GM12873 (cell line): ENCODE results near the gene COMP.

Experiments
- CTCF ChIP-seq: IDR thresholded peaks from 2 replicates; pipeline ENCODE4 v1.5.1; 2012; ENCODE audit warnings: low read depth, mild to moderate bottlenecking, moderate library complexity, low read length, control low read depth; ENCODE audit not compliant: insufficient read depth; ENCODE audit errors: missing control alignments

Gene COMP

GRCh38 chr19:18800079-18800478 is 9.0 kb upstream of the COMP start:
- no peak for TF ChIP-seq CTCF

GRCh38 chr19:18799389-18799970 is 8.4 kb upstream of the COMP start:
- TF ChIP-seq CTCF: no peak

- TF ChIP-seq CTCF: no peak
Observed at GRCh38 chr19:18798384-18799352, 7.6 kb upstream of the COMP start.

GRCh38 chr19:18796239-18796638 is 5.1 kb upstream of the COMP start:
- no peak for TF ChIP-seq CTCF

GRCh38 chr19:18795540-18795939 is 4.4 kb upstream of the COMP start:
- no peak for TF ChIP-seq CTCF

- no peak for TF ChIP-seq CTCF
Observed at GRCh38 chr19:18794692-18795091, 3.6 kb upstream of the COMP start.

GRCh38 chr19:18794029-18794313 is 2.9 kb upstream of the COMP start:
- no peak for TF ChIP-seq CTCF
